HG03457 (cell line): ENCODE measurements around the gene ZNF697.
"Not testable (repeated sequence)": the region's sequence is repeated elsewhere in the genome, so short reads cannot be mapped to it uniquely, and the experiment has no call there.

Source experiments
- ATAC-seq: cut with Tn5 transposase; IDR thresholded peaks from one replicate; pipeline ENCODE4 v1.9.1; 2021; ENCODE audit warnings: moderate number of reproducible peaks; ENCODE audit not compliant: unreplicated experiment

ZNF697 gene

DNA sequence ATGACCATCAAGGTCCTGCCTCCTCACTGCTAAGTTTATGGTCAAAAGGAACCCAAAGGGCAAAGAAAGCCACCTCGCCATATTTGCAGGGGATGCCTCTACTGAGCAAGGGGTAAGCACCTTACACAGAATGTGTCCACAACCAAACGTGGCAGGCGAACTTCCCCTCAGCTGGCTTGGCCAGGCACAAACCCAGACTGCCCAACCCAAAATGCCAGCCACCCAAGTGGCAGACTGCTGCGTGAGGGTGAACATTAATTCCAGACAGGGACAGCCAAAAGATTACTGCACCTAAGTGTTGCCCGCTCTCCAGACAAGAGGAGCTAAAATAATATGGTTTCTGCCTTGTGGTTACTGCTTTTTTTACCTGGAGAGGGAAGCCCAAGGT, 16.0 kb downstream of the ZNF697 start:
- ATAC-seq = no peak

DNA sequence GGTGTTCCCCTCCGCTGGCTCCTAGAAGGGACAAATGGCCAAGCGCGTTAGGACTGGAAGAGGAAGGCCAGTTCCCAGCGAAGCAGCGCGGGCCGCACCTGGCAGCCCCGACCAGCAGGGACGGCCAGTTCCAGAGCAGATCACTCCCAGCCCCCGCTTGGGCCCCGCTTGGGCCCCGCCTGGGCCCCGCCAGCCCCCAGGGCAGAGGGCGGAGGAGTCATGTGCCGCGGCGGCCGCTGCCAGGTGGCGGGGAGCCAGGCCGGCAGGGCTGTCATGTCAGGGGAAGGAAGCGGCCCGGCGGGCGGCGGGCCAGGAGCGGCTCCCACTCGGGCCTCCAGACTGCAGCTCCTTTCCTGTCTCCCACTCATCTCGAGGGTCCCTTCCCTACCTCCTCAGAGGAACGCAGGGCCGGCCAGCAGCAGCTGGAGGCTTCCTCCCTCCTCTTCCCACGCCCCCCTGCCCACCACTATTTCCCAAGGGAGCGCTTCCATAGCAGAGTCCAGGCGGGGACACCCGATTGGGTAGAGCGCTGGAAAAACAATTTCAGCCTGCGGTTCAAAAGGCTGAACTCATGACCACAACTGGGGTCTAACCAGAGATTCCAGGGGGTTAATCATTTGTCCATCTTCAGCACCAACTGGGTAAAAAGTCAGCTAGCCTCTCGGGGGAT, 16.5 kb downstream of the ZNF697 start:
- no peak for ATAC-seq

DNA sequence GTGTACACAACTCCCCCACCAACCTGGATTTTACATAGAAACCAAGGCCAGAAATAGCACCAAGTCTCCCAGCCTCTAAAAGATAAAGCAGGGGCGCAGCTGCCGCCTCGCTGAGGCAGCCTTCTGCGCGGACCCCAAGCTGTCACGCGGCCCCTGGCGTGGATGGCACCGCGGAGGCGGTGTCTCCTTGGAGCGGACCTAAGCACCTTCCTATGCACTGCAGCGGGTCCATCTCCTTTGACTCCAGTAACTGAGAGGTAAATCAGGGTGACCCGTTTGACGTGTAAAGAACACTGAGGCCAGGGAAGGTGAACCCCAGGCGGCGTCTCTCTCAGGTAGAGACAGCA, 17.0 kb downstream of the ZNF697 start:
- ATAC-seq = no peak

DNA sequence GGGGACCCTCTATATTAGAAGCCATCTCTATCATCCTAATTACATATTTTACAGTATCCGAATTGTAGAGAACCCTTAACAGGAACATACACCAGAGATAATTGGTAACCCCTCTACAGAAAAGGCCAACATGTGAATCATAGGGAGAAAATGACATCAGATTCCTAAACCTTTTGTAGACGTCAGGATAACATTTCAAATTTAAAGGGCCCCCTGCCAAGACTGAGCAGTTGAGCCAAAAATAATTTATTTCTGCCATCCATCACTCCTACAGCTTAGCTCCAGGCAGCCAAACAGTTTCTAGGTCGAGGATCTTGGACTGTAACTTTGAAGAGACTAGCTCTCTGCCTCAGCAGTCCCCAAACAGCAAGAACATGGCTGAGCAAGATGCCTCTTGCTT, 21.2 kb downstream of the ZNF697 start:
- ATAC-seq = no peak

DNA sequence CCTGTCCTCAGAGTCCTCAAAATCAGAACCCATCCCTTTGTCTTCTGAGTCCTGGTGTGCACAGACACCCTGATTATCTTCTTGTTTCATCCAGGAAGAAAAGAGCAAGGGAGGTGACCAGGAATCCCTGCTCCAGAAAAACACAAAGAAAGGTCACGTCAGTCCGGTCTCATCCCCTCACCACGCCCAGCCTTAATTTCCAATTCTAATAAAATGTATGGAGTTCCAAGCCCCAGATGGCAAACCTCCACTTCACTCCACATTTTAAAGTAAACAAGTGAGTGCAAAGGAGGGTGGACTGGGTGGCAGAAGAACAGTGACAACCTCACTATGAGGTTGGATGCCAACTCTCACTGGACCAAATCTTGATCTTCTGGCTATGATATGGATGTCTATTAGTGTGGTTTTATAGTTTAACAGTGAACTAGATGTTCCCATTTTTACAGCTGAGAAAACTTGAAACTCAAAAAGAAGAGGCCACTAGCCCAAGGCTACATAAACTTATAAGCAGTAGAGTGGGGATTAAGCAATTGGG, 22.0 kb downstream of the ZNF697 start:
- ATAC-seq = no peak

DNA sequence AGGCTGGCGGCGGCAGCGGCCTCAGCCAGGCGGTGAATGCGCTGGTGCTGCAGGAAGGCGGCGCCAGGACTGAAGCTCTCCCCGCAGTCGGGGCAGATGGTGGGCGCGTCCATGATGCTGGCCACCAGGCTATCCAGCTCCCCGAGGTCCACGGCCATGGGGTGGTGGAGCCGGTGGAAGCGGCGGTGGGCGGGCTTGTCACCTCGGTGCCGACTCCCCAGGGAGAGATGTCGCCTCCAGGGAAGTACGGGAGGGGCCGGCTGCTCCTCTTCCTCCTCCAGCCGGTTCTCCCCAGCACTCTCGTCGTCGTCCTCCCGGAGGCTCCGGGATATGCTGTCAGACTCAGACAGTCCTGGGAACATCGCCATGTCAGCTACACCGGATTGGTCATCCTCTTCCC, 24.4 kb downstream of the ZNF697 start:
- no peak for ATAC-seq

DNA sequence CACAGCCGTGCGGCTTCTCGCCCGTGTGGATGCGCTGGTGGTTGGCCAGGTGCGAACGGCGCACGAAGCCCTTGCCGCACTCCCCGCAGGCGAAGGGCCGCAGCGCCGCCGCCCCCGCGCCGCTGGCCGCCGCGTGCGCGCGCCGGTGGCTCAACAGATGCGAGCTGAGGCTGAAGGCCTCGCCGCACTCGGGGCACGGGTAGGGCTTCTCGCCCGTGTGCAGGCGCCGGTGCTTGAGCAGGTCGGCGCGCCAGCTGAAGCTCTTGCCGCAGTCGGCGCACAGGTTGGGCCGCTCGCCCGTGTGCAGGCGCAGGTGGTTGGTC, 24.9 kb downstream of the ZNF697 start:
- no peak for ATAC-seq

DNA sequence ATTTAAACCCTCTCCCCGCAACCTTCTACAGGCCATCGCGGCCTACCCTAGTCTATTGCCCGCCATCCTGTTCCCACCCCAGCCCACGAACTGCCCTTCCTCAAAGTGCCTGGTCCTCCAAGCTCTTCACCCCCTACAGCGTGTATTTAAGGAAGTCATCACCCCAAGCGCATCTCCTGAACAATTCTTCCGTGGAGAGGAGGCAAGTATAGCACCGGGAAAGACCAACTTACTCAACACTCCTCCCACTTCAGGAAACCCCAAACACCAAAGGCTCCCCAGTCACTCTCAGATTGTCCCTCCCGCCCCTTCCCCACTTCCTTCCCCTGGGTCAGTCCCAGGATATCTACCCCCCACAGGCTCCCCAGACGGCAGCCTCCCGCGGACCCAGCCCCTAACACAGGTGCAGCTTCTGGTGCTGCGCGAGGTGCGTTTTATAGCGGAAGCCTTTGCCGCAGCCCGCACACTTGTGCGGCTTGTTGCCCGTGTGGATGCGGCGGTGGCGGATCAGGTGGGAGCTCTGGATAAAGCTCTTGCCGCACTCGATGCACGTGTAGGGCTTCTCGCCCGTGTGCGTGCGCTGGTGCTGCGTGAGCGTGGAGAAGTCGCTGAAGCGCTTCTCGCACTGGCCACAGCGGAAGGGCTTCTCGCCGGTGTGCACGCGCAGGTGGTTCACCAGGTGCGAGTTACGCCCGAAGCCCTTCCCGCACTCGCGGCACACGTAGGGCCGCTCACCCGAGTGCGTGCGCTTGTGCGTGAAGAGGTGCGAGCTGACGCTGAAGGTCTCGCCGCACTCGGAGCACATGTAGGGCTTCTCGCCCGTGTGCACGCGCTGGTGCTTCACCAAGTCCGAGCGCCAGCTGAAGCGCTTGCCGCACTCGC, 25.5 kb downstream of the ZNF697 start:
- no peak for ATAC-seq

DNA sequence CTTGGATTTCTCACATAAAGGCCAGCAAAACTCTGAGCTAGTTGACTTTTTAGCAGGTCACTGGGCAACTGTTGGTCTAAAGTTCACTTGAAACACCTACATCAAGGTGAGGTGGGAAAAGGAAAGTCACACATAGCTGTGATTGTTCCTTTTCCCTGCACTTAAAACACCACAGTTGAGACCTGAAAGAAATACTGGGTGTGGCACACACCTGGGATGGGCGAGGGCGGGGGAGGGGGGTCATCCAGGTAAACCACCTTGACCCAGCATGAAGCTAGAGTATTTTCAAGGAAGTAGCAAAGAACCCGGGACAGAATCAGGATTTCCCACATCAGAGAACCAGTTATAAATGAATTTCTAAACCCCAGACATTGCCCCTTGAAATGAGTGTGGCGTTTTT, 26.4 kb downstream of the ZNF697 start:
- ATAC-seq = no peak

DNA sequence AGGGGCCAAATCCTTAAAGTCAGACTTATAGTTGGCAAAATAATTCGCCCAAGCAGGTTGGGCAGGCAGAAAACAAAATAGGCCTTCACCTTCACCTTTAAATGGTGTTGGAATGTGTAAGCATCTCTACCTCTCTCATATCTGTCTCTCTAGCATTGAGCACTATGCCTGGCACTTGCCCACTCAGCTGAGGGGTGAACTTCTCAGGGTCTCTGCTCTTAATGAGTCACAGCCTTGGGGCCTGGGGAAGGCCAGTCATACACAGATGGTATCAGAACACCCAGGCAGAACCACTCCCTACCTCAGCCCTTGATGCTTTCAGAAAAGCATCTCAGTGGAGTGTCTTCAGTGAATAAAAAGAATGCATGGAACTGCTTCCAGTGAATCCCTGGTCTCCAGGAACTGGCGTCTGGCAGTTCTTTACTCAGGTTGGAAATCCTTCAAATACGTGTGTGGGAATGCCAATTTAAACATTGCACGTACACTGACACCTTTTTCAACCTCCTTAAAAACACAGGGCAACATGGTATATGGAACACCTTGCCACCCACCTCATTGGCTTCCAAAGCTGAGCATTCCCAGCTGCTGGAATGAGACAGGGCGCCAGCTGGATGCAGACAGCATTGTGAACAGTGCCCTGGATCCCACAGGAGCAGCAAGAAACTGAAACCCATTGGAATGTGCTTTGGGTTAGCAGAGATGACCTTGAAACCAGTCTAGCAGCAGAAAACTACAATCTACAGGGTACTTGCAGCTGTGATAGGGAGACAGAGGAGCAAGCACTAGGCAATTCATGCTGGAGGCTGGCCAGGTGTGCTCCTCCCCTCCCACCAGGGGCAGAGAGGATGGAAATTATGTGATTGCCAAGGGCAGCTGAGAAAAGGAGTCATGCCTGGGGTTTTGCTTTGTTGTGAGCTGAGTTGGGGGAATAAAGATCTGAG, 30.0 kb downstream of the ZNF697 start:
- no peak for ATAC-seq

DNA sequence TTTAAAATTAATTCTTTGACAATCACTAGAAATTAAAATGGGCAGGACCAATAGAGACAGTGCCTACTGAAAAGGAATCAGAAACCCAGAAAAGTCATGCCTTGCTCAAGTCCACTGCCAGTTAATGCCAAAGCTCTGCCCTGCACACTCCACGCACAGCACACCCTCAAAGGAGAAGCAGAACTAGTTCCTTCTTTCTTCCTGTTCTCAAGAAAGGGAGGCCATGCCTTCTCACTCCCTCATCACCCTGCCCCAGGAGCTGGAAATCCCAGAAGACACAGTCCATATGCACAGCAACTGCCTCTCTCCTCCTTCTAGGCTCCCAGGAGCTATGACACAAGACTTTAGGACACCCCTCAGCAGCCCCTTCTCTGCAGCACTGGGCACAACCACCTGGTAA, 31.3 kb downstream of the ZNF697 start:
- ATAC-seq = not testable (repeated sequence)

DNA sequence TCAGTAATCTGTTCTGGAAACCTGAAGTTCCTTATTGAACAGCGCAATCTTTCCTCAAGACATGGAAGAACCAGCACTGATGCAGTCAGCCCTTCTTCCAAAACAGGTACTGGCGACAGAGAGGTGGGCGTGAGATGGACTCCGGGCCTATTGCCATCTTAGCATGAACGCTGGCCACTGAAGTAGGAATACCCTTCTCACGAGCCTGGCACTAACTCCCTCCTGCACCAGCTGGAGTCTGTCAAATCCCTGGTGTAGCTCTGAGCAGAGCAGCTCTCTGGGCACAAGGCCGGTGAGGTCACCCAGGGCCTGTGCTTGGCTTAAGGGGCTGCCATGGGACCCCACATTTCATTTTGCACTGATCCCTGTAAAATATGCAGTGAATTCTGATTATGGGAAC, 33.0 kb downstream of the ZNF697 start:
- not testable (repeated sequence) for ATAC-seq

DNA sequence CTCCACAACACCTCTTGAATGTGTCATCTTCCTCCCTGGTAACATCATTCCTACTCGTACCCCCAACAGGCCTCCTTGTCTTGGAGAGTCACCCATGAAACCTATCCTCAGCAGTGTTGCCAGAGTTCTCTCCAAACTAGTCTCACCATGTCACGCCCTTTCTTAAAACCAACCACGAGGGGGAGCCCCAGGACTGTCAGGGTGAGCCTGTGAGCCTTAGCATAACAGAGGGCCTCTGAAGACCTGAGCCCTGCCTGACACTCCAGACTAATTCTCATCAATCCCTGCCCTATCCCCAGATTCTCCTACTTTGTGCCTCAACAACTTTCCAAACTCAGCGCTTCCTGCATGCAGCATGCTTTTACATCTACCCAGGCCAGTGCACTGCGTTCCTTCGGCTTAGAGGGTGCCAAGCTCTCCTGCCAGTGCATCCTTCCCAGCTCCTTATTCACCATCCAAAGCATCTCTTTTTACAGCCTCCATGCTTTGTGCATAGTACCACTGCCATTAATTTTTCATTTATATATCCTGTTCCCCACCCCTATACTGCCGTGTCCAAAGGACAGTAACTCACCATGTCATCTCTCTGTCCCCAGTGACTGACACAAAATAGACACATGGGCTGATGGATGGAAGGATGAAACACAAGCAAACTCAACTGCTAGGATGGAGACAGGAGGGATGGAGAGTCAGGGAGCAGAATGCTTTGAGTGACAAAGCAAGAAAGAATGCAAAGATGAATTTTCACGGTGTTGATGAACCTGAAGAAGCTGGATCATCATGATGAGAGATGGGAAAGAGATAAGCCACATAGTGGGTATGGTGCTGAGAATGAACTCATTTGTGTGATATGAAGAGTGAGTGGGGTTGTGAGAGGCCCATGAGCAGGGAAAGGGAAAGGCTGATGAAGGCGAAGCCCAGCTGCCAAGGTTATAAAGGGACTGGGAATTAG, 34.0 kb downstream of the ZNF697 start:
- peak; percentile 72 for ATAC-seq

DNA sequence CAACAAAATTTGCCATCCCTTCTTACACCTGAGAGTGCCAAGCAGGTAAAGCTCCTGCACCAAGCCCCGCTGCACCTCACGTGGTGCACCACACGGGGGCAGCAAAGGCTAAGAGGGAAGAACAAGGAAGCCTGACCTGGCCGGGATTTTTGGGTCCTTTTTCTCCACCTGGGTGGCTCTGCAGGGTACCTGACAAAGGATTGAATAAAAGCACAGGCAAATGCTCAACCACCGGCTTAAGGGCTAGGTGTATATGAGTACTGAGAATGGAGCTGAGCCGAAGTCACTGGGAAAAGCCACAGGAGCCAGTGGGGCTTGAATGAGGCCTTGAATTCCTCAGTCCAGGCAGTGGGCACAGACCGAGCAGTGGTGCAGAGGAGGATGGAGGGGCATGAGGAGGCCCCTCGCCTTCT, 36.4 kb downstream of the ZNF697 start:
- ATAC-seq = no peak

DNA sequence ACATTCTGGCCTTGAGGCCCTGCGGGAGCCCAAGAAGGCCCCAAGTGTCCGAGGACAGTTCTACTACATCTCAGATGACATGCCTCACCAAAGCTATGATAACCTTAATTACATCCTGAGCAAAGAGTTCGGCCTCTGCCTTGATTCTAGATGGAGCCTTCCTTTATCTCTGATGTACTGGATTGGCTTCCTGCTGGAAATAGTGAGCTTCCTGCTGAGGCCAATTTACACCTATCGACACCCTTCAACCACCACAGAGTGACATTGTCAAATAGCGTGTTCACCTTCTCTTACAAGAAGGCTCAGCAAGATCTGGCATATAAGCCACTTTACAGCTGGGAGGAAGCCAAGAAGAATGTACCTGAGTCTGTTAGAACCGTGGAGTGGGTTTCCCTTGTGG, 39.2 kb downstream of the ZNF697 start:
- ATAC-seq = not testable (repeated sequence)

DNA sequence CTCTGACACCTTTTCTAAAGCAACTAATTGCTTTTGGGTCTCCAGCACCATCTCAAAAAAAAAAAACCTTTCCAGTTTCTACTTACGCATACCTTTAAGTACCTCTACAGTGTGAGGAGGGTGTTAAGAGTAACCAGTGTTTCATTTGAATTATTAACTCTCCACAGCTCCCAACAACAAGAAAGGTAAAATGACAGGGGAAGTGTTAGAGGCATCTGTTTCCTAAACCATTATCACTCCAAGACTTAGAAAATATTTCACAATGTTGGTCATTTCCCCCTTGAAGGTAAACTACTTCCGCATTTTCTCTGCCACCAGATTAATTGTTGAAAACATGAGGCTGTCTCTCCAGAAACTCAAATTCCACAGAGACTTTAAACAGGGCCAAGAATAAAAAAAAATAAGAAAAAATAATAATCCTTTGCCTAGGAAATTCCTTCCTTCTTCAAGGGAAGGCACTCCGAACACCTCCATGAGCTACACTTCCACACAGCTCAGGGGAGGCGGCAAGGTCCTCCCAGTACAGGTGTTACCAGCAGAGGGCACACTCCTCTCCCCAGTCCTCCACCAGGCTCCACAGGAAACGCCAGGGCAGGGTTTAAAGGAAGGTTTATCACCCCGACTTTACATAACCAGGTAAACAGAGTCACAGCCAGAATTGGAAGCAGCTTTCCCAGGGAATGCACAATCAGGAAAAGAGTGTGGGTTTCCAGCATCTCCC, 40.8 kb downstream of the ZNF697 start:
- not testable (repeated sequence) for ATAC-seq

DNA sequence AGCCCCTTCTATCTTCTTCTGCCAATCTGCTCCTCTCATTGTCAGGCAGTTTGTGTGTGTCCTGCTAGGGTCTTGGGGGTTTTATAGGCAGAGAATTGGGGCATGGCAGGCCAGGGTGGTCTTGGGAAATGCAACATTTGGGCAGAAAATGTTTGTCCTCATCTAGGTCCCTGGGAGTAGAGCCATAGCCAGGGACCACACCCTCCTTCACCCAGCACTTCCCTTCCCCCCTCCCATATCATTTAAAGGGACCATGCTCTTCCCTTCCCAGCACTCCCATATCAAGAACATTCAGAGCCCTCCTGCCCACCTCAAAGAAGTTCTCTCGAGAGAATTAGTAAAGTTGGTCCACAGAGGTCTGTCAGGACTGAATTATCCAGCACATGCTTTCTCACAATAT, 41.7 kb downstream of the ZNF697 start:
- ATAC-seq = no peak

DNA sequence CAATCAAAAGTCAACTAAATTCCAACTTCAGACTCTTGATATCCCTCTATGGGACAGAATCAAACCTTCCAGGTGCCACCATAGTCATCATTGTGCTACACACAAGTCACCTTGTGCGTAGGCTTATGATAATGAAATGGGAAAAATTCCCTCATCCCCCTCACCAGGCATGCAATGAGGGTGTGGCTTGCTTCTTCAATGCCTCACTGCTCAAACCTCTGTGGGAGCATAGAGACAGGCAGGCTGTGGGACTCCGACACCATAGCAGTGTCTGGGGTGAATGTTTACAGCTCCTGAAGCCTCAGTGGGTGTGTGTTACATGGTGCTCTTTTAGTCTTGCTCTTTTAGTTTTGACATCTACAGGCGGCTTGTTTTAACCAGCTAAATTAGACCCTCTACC, 42.4 kb downstream of the ZNF697 start:
- ATAC-seq = no peak

DNA sequence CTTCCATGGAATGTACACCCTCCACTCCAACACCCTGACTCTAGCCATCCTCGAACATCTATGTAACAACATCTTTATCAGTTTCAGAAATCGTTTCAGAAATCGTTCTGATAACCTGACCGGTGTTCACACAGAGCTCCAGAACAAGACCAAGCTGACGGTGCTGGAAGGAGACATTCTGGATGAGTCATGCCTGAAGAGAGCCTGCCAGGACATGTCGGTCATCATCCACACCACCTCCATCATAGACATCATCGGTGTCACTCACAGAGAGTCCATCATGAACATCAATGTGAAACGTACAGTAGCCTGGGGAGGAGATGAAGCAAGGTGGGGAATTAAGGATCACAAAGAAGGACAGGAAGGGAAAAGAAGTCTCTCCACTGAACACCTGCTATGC, 43.0 kb downstream of the ZNF697 start:
- ATAC-seq = not testable (repeated sequence)

DNA sequence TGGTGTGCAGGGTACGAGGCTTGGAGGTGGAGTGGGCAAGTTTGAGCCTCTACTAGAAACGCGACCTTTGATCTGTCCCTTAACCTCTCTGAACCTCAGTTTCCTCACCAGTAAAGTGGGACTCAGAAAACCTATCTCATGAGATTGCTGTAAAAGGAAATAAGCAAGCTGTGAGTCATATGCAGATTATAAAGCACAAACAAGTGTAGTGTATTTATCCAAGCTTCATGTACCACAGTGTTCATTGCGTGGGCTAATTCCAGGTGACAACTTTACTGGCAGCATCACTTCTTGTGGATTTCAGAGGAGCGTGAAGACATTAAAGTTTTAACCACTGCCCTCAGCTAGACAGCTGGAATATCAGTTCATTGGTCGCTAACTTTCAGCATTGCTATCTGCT, 44.4 kb downstream of the ZNF697 start:
- no peak for ATAC-seq
